Sigmoid colon (tissue), 4 donors: ENCODE measurements around the gene TBCB.

Experiments
- POLR2A ChIP-seq, 2 donors: fragments of 450-650 bp; IDR thresholded peaks; one replicate each; pipeline ENCODE4 v1.6.1; 2016; ENCODE audit warnings: antibody characterized with exemption in 2 of 2, mild to moderate bottlenecking in 2 of 2, moderate library complexity in 2 of 2
- POLR2AphosphoS5 ChIP-seq, 4 donors: sonication (generic); formaldehyde crosslinking; IDR thresholded peaks; one replicate each; pipeline ENCODE4 v1.6.1; 2017; ENCODE audit warnings: antibody characterized with exemption in 4 of 4
- TF ChIP-seq, protein P1 (sequence below), 4 experiments: fragments of 450-650 bp in 3 of 4; fragments of 200-600 bp in 1 of 4; IDR thresholded peaks; one replicate each; pipeline ENCODE4 v1.5.1; 2016 to 2019; ENCODE audit warnings: antibody characterized with exemption in 4 of 4, mild to moderate bottlenecking in 3 of 4, moderate library complexity in 2 of 4

GRCh38 chr19:36113894-36114720, 1.2 kb upstream of the TBCB start:
- no peak for TF ChIP-seq POLR2A (IDR thresholded peaks at IDR 0.05)
- no peak for TF ChIP-seq POLR2AphosphoS5 (IDR thresholded peaks at IDR 0.05)
- TF ChIP-seq, protein P1, sequence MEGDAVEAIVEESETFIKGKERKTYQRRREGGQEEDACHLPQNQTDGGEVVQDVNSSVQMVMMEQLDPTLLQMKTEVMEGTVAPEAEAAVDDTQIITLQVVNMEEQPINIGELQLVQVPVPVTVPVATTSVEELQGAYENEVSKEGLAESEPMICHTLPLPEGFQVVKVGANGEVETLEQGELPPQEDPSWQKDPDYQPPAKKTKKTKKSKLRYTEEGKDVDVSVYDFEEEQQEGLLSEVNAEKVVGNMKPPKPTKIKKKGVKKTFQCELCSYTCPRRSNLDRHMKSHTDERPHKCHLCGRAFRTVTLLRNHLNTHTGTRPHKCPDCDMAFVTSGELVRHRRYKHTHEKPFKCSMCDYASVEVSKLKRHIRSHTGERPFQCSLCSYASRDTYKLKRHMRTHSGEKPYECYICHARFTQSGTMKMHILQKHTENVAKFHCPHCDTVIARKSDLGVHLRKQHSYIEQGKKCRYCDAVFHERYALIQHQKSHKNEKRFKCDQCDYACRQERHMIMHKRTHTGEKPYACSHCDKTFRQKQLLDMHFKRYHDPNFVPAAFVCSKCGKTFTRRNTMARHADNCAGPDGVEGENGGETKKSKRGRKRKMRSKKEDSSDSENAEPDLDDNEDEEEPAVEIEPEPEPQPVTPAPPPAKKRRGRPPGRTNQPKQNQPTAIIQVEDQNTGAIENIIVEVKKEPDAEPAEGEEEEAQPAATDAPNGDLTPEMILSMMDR (IDR thresholded peaks at IDR 0.05) = no peak
